OCI-LY1 (cell line): ENCODE measurements around the gene SRR.

Experiments used
- H2AFZ ChIP-seq: fragments of 200-600 bp; sonication (generic), shearing (Covaris generic); 2 replicates; pipeline ENCODE4 v1.6.0; 2014; ENCODE audit warnings: antibody characterized with exemption, mild to moderate bottlenecking, low read length
- H3F3A ChIP-seq: fragments of 200-600 bp; sonication (generic), shearing (Covaris generic); 2 replicates; pipeline ENCODE4 v1.6.0; 2014; ENCODE audit warnings: mild to moderate bottlenecking, antibody characterized with exemption, low read length, moderate library complexity; ENCODE audit not compliant: insufficient read depth
- H3K27ac ChIP-seq: fragments of 200-600 bp; sonication (generic); 2 replicates; pipeline ENCODE4 v1.5.1; 2014; ENCODE audit warnings: low read length, mixed run types, mild to moderate bottlenecking, low read depth; ENCODE audit not compliant: poor library complexity, severe bottlenecking
- H3K27me3 ChIP-seq: fragments of 200-600 bp; sonication (generic); 2 replicates; pipeline ENCODE4 v1.6.0; 2014; ENCODE audit warnings: antibody characterized with exemption, mild to moderate bottlenecking, low read length, moderate library complexity; ENCODE audit not compliant: insufficient read depth
- H3K36me3 ChIP-seq: fragments of 200-600 bp; sonication (generic); 2 replicates; pipeline ENCODE4 v1.6.1; 2014; ENCODE audit warnings: mild to moderate bottlenecking, antibody characterized with exemption, low read length, moderate library complexity, mixed read lengths; ENCODE audit not compliant: insufficient read depth
- H3K4me1 ChIP-seq: fragments of 200-600 bp; sonication (generic); 2 replicates; pipeline ENCODE4 v1.5.1; 2014; ENCODE audit warnings: mild to moderate bottlenecking, low read length, moderate library complexity; ENCODE audit not compliant: insufficient read depth, severe bottlenecking
- H3K4me2 ChIP-seq: fragments of 200-600 bp; sonication (generic), shearing (Covaris generic); 2 replicates; pipeline ENCODE4 v1.6.1; 2014; ENCODE audit warnings: low read length
- H3K4me3 ChIP-seq: fragments of 200-600 bp; sonication (generic); 2 replicates; pipeline ENCODE4 v1.5.1; 2014; ENCODE audit warnings: low read length, low read depth, mild to moderate bottlenecking, mixed read lengths; ENCODE audit not compliant: poor library complexity, severe bottlenecking
- H3K79me2 ChIP-seq: fragments of 200-600 bp; shearing (Covaris generic); 2 replicates; pipeline ENCODE4 v1.6.1; 2016; ENCODE audit warnings: mixed run types, low read length, mixed read lengths; ENCODE audit not compliant: insufficient read depth
- H3K9ac ChIP-seq: fragments of 200-600 bp; sonication (generic), shearing (Covaris generic); 2 replicates; pipeline ENCODE4 v1.6.1; 2014; ENCODE audit warnings: mild to moderate bottlenecking, low read length, mixed read lengths
- H3K9me2 ChIP-seq: fragments of 200-600 bp; sonication (generic), shearing (Covaris generic); 2 replicates; pipeline ENCODE4 v1.6.1; 2014; ENCODE audit warnings: low read depth, mild to moderate bottlenecking, low read length, mixed read lengths
- H3K9me3 ChIP-seq: fragments of 200-600 bp; shearing (Covaris generic); 2 replicates; pipeline ENCODE4 v1.6.1; 2014; ENCODE audit warnings: low read length, mixed read lengths
- H4K20me1 ChIP-seq: fragments of 200-600 bp; sonication (generic), shearing (Covaris generic); 2 replicates; pipeline ENCODE4 v1.6.0; 2016; ENCODE audit warnings: mild to moderate bottlenecking, low read length; ENCODE audit not compliant: insufficient read depth
- EZH2 ChIP-seq: fragments of 200-600 bp; sonication (generic), shearing (Covaris generic); IDR thresholded peaks from 2 replicates; pipeline ENCODE4 v1.8.0; 2017; ENCODE audit warnings: borderline replicate concordance, mixed run types, mild to moderate bottlenecking, antibody characterized with exemption, low read length, moderate library complexity, mixed read lengths
- TF ChIP-seq, protein P1 (sequence below): fragments of 200-600 bp; sonication (generic), shearing (Covaris generic); IDR thresholded peaks from 2 replicates; pipeline ENCODE4 v1.5.1; 2017; ENCODE audit warnings: mild to moderate bottlenecking, antibody characterized with exemption, low read length, moderate library complexity, mixed read lengths

Gene SRR

DNA sequence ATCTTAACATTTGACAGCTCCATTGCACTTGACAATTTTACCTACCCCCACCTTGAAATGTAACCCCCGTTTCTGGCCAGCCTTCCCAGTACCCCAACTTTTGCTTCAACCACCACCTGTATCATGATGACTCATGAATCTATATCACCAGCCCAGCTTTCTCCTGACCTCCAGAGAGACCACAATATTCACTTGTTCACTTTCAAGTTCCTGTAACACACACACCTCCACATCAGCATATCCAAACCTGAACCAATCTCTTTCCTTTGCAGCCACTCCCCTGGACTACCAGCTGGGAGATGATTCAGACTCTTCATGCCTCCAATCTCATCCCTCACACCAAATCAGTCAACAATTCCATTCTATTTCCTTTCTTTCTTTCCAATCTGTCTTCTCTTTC is 8.2 kb upstream of the SRR start:
- Histone ChIP-seq H2AFZ (no peak overlapping the region), H3K9ac (no peak overlapping the region), H3K27me3 (no peaks in the 10 kb centered on the region), H3K4me2 (no peak overlapping the region), H3K79me2 (no peaks in the 10 kb centered on the region), H3K27ac (no peak overlapping the region), H3K36me3 (peaks cover 87% of the 10 kb centered on the region), H3K4me3 (no peak overlapping the region), H3F3A (no peaks in the 10 kb centered on the region), H3K4me1 (peaks cover under 1% of the 10 kb centered on the region), H3K9me3 (no peaks in the 10 kb centered on the region), H3K9me2 (no peaks in the 10 kb centered on the region), H4K20me1 (no peaks in the 10 kb centered on the region; the same call in 1 of the 2 replicates)
- TF ChIP-seq EZH2 = no peak
- TF ChIP-seq, protein P1, sequence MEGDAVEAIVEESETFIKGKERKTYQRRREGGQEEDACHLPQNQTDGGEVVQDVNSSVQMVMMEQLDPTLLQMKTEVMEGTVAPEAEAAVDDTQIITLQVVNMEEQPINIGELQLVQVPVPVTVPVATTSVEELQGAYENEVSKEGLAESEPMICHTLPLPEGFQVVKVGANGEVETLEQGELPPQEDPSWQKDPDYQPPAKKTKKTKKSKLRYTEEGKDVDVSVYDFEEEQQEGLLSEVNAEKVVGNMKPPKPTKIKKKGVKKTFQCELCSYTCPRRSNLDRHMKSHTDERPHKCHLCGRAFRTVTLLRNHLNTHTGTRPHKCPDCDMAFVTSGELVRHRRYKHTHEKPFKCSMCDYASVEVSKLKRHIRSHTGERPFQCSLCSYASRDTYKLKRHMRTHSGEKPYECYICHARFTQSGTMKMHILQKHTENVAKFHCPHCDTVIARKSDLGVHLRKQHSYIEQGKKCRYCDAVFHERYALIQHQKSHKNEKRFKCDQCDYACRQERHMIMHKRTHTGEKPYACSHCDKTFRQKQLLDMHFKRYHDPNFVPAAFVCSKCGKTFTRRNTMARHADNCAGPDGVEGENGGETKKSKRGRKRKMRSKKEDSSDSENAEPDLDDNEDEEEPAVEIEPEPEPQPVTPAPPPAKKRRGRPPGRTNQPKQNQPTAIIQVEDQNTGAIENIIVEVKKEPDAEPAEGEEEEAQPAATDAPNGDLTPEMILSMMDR = no peak

DNA sequence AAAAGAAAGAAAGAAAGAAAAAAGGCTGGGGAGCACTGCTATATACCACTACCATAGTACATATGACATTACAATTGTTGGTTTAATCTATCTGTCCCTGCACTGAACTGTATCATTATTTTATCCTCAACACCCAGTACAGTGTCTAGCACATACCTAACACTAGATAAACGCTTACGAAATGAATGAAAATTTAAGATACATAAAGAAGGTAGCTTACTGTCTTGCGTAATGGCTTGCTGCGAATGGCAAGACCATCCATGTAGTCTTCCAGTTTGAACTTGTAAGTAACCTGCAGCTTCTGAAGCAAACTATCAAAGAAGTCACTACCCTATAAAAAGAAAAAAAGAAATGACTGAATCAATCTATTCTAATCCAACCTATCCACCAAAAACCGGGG is 6.7 kb upstream of the SRR start:
- Histone ChIP-seq H3K27me3 (no peaks in the 10 kb centered on the region), H2AFZ (no peak overlapping the region), H3F3A (no peaks in the 10 kb centered on the region), H3K27ac (no peak overlapping the region), H4K20me1 (no peaks in the 10 kb centered on the region; the same call in 1 of the 2 replicates), H3K4me3 (no peak overlapping the region), H3K36me3 (peaks cover 76% of the 10 kb centered on the region), H3K9me2 (no peaks in the 10 kb centered on the region), H3K4me2 (no peak overlapping the region), H3K4me1 (peaks cover 3% of the 10 kb centered on the region), H3K79me2 (no peaks in the 10 kb centered on the region), H3K9me3 (no peaks in the 10 kb centered on the region), H3K9ac (no peak overlapping the region)
- TF ChIP-seq, protein P1 = no peak

DNA sequence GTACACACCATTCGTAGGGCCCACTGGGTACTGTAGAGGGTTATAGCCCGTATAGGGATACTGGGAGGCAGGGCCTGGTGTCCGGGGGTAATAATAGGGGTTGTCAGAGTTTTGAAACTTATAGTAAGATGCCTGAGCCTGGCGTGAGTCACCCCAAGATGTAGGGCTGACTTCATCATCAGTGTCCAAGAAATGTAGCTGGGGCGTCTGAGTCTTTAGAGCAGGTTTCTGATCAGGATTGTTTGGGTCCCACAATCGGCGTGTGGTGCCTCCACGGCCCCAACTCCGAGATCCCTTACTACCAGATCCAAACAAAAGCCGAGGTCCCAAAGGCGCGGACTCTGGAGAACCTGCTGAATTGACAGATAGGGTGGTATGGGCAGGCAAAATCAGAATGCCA is 4.6 kb upstream of the SRR start:
- no peak overlapping the region for H2AFZ ChIP-seq
- 0 out of 2 replicates have a peak, but pooled peaks cover 7% of the 10 kb centered on the region for H3K79me2 ChIP-seq
- no peaks in the 10 kb centered on the region for H3K27me3 ChIP-seq
- H3K9ac ChIP-seq = no peak overlapping the region
- no peaks in the 10 kb centered on the region for H3K9me3 ChIP-seq
- H3K4me1 ChIP-seq = peaks cover 11% of the 10 kb centered on the region
- no peak overlapping the region for H3K4me3 ChIP-seq
- no peaks in the 10 kb centered on the region for H3F3A ChIP-seq
- no peaks in the 10 kb centered on the region; the same call in 1 of the 2 replicates for H4K20me1 ChIP-seq
- no peaks in the 10 kb centered on the region for H3K9me2 ChIP-seq
- H3K36me3 ChIP-seq = peaks cover 58% of the 10 kb centered on the region
- TF ChIP-seq, protein P1 = no peak
- no peak for TF ChIP-seq EZH2
- no peak overlapping the region for H3K4me2 ChIP-seq
- H3K27ac ChIP-seq = no peak overlapping the region
